A549 treated with ZK216348 at 1 μM for 4 hours (cell line): ENCODE results near the gene BOLA1. TPM values are rescaled to one million over a fixed set of nuclear protein-coding genes. Genes with fewer than 3 reads are reported as not detected.

Source experiments
- total RNA-seq: library from RNA; stranded (reverse); fragments of 200-300 nt; extraction: Qiagen RNA extraction; gene quantifications from 5 replicates; pipeline ENCODE4 v1.2.3, GENCODE V29; 2022; ENCODE audit warnings: low read depth

BOLA1 gene, protein sequence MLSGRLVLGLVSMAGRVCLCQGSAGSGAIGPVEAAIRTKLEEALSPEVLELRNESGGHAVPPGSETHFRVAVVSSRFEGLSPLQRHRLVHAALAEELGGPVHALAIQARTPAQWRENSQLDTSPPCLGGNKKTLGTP
- total RNA-seq = 12.1 to 29.0 TPM (median 24.1 TPM) in 5 replicates

DNA sequence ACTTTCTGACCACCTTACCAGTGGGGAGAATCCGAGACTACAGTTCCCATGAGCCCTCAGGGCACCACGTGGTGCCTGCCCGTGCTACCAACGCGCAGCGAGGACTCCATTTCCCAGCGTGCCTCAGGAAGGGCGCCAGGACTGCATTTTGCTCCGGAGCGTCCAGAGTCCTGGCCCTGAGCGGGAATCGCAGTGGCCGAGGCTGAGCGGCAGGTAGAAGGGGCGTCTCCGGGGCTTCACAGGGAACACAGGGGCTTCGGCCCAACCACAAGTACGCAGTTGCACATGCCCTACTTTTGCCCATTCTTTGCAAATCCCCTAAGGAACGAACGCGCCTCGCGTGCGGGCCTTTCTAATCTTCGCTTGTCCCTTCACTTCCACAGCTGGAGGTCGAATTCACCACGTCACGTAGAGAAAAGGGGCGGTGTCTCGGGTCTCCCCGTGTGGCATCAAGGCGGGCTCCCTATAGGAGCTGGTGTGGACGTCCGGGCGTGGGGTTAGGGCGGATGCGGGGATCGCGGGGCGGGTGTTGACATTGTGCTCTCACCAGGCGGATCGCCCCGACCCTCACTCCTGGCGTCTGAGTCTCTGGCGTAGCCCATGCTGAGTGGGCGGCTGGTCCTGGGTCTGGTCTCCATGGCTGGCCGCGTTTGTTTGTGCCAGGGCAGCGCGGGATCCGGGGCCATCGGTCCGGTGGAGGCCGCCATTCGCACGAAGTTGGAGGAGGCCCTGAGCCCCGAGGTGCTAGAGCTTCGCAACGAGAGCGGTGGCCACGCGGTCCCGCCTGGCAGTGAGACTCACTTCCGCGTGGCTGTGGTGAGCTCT lies at the start of gene BOLA1:
Gene BOLA1, plus strand, starts transcription at position 109 of the 825 bp plus-strand sequence. Its CDS starts 492 bp downstream, at position 601.

DNA sequence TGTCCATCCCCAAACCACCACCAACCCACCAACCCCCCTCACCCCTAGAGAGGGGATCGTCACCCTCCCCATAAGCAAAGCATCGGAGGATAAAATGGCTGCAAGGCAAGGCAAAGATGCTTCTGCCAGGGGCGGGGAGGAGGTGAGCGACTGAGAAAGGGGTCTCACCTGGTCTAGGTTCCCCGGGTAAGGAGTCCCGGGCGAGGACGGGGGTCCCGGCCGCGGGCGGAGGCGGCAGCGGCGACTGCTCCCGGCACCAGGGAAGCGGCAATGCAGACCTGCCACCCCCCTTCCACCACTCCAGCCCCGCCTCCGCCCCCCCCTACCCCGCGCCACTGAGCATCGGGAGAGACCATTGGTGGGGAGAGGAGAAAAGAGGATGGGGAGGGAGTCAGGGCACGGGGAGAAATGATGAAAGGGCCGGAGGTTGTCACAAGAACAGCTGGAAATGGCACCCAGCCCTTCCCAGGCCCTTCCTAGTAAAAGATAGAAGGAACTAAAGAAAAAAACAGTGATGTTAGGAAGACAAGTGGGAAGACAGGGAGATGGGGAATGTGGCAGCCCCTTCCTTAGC lies 18.3 kb downstream of the BOLA1 start, which contains the start of gene SV2A:
Gene SV2A, minus strand, starts transcription at position 274 of the 574 bp plus-strand sequence. CDS start 4,004 bp downstream, outside the sequence.

DNA sequence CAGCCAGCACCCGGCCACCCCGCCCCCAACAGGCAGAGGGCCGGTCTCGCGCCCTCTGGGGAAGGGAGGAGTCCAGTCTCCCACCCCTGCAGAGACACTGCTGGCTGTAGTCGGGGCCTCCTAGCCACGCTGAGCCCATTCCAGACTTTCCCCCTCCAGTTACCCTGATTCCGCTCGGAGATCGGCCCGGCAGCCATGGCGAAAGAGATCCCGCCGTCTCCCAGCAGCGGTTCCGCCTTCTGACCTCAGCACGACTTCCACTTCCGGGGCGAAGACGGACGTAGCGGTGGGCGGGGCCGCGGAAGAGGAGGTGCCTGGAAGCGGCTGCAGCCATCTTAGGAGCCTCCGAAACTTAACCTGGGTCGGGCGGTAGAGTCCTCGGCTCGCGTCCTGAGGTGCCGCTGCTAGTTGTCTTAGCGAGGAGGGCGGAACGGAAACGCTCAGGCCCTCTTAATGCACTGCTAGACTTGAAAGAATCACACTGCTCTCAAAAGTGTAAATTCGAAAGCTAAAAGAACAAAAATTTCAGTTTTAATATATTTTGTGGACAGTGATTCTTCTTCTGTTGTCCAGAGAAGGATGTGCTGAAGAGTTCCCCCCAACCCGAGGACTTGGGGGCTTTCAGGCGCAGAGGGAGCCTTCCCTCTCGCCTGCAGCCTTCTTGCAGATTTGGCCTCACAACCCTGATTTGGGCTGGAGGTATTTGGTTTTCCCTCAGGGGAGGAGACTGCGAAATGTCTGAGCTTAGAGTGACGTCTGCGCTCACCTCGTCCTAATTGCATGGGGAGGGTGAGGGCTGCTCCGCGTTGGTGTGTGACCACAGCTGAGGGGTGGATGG lies 28.4 kb downstream of the BOLA1 start, which contains the start of gene SF3B4:
Gene SF3B4, minus strand, starts transcription at position 241 of the 838 bp plus-strand sequence. Its CDS starts 44 bp downstream, at position 197.

DNA sequence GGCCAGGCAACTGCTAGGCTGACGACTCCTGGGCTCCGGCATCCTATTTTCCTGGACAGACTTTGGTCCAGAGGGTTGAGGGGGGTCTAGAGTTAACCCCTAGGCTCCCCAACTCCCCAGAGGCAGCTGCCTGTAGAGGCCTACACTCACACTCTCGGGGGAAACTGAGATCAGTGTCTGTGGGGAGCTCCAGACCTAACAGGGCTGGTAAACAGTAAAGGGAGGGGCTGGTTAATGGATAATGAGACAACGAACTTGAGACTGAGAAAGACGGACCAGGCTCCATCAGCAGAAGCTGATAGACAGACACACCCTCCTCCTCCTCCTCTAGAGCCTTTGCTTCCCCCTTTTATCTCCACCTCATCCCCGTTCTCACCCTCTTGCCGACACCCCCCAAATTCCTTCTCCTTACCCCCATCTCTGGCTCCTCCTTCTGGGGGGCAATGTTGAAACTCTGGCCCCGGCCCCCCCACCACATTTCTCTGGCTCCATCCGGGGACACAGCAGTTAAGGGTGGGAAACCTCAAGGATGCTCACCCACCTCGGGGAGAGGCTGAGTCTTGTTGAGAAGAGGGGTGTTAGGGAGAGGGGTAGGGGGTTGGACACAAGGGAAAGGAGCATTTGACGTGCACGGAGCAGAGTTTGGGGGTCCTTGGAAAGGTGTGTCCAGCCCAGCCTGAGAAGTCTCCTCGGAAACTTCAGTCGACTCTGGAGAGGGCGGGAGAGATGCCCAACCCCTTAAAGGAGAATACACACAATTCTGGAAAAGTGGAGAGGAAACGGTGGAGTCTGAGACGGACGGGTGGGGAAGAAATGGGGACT lies 37.0 kb downstream of the BOLA1 start, which contains the start of gene MTMR11:
Gene MTMR11, minus strand, starts transcription at position 710 of the 822 bp plus-strand sequence. Its CDS starts 232 bp downstream, at position 478.

Other genes starting within 250 kb of the BOLA1 start
- not detected in 5 replicates for gene FCGR1A, start 116.9 kb upstream of the BOLA1 start, total RNA-seq
- 0.06 to 0.15 TPM (median 0.09 TPM) in 5 replicates for gene SV2A, start 18.3 kb downstream of the BOLA1 start, total RNA-seq
- gene SF3B4, start 28.2 kb downstream of the BOLA1 start, total RNA-seq = 127 to 142 TPM (median 131 TPM) in 5 replicates
- 6.6 to 10.4 TPM (median 9.3 TPM) in 5 replicates for gene MTMR11, start 37.3 kb downstream of the BOLA1 start, total RNA-seq
- gene OTUD7B, start 111.2 kb downstream of the BOLA1 start, total RNA-seq = 8.2 to 13.0 TPM (median 11.6 TPM) in 5 replicates
- 14.6 to 17.0 TPM (median 16.4 TPM) in 5 replicates for gene VPS45, start 168.2 kb downstream of the BOLA1 start, total RNA-seq